Measurements from ENCODE around the gene KRTAP20-2. TPM values are rescaled to one million over a fixed set of nuclear protein-coding genes. Genes with fewer than 3 reads are reported as not detected.

The KRTAP20-2 gene
- total and polyA plus RNA-seq, 10 of the 15 experiments (the other 5 are each of a cell fraction or from before 2014, with no cell fraction given) = not detected

Small RNAs within 50 kb of the gene (small RNA-seq; reads per million reads assigned to genes)
- gene KRTAP20-1 (not detected), gene KRTAP20-3 (not detected), gene KRTAP20-4 (not detected), gene KRTAP22-1 (not detected), gene KRTAP22-2 (not detected)

Other genes with a start within 250 kb of the KRTAP20-2 start
Only the 7 nearest of the 25 such genes appear.
- gene KRTAP6-3, start 42.8 kb upstream of the KRTAP20-2 start, total RNA-seq (2014; rRNA removed) = not detected in 2 replicates
- gene KRTAP6-3, start 42.8 kb upstream of the KRTAP20-2 start, total RNA-seq (2014; rRNA removed; fragmentation: Illumina TruSeq; extraction: Trizol) = not detected in 2 replicates
- gene KRTAP6-3, start 42.8 kb upstream of the KRTAP20-2 start, total RNA-seq (2021) = not detected in 2 replicates
- not detected in 2 replicates for gene KRTAP6-3, start 42.8 kb upstream of the KRTAP20-2 start, polyA plus RNA-seq (2011; rRNA removed)
- gene KRTAP6-3, start 42.8 kb upstream of the KRTAP20-2 start, polyA plus RNA-seq (2014; fragmentation: Illumina TruSeq; extraction: Trizol) = not detected in 2 replicates
- gene KRTAP6-3, start 42.8 kb upstream of the KRTAP20-2 start, polyA plus RNA-seq (2014; fragmentation: Nextera tagmentation; extraction: Ambion mirVana) = not detected
- gene KRTAP6-3, start 42.8 kb upstream of the KRTAP20-2 start, polyA plus RNA-seq (2014; rRNA removed) = not detected in 2 replicates
- not detected for gene KRTAP6-3, start 42.8 kb upstream of the KRTAP20-2 start, polyA plus RNA-seq (2016; fragmentation: Nextera tagmentation; extraction: Ambion mirVana)
- not detected in 2 replicates for gene KRTAP6-2, start 36.3 kb upstream of the KRTAP20-2 start, total RNA-seq (2014; rRNA removed)
- gene KRTAP6-2, start 36.3 kb upstream of the KRTAP20-2 start, total RNA-seq (2014; rRNA removed; fragmentation: Illumina TruSeq; extraction: Trizol) = not detected in 2 replicates
- not detected in 2 replicates for gene KRTAP6-2, start 36.3 kb upstream of the KRTAP20-2 start, total RNA-seq (2021)
- gene KRTAP6-2, start 36.3 kb upstream of the KRTAP20-2 start, polyA plus RNA-seq (2011; rRNA removed) = not detected in 2 replicates
- gene KRTAP6-2, start 36.3 kb upstream of the KRTAP20-2 start, polyA plus RNA-seq (2014; fragmentation: Illumina TruSeq; extraction: Trizol) = not detected in 2 replicates
- gene KRTAP6-2, start 36.3 kb upstream of the KRTAP20-2 start, polyA plus RNA-seq (2014; fragmentation: Nextera tagmentation; extraction: Ambion mirVana) = not detected
- not detected in 2 replicates for gene KRTAP6-2, start 36.3 kb upstream of the KRTAP20-2 start, polyA plus RNA-seq (2014; rRNA removed)
- not detected for gene KRTAP6-2, start 36.3 kb upstream of the KRTAP20-2 start, polyA plus RNA-seq (2016; fragmentation: Nextera tagmentation; extraction: Ambion mirVana)
- gene KRTAP22-1, start 34.1 kb upstream of the KRTAP20-2 start, total RNA-seq (2014; rRNA removed) = not detected in 2 replicates
- not detected in 2 replicates for gene KRTAP22-1, start 34.1 kb upstream of the KRTAP20-2 start, total RNA-seq (2014; rRNA removed; fragmentation: Illumina TruSeq; extraction: Trizol)
- gene KRTAP22-1, start 34.1 kb upstream of the KRTAP20-2 start, total RNA-seq (2021) = not detected in 2 replicates
- gene KRTAP22-1, start 34.1 kb upstream of the KRTAP20-2 start, polyA plus RNA-seq (2011; rRNA removed) = not detected in 2 replicates
- gene KRTAP22-1, start 34.1 kb upstream of the KRTAP20-2 start, polyA plus RNA-seq (2014; fragmentation: Illumina TruSeq; extraction: Trizol) = not detected in 2 replicates
- not detected for gene KRTAP22-1, start 34.1 kb upstream of the KRTAP20-2 start, polyA plus RNA-seq (2014; fragmentation: Nextera tagmentation; extraction: Ambion mirVana)
- gene KRTAP22-1, start 34.1 kb upstream of the KRTAP20-2 start, polyA plus RNA-seq (2014; rRNA removed) = not detected in 2 replicates
- not detected for gene KRTAP22-1, start 34.1 kb upstream of the KRTAP20-2 start, polyA plus RNA-seq (2016; fragmentation: Nextera tagmentation; extraction: Ambion mirVana)
- gene KRTAP6-1, start 21.3 kb upstream of the KRTAP20-2 start, total RNA-seq (2014; rRNA removed) = not detected in 2 replicates
- gene KRTAP6-1, start 21.3 kb upstream of the KRTAP20-2 start, total RNA-seq (2014; rRNA removed; fragmentation: Illumina TruSeq; extraction: Trizol) = not detected in 2 replicates
- gene KRTAP6-1, start 21.3 kb upstream of the KRTAP20-2 start, total RNA-seq (2021) = not detected in 2 replicates
- 0.16 and 0.35 TPM in 2 replicates for gene KRTAP6-1, start 21.3 kb upstream of the KRTAP20-2 start, polyA plus RNA-seq (2011; rRNA removed)
- not detected in 2 replicates for gene KRTAP6-1, start 21.3 kb upstream of the KRTAP20-2 start, polyA plus RNA-seq (2014; fragmentation: Illumina TruSeq; extraction: Trizol)
- gene KRTAP6-1, start 21.3 kb upstream of the KRTAP20-2 start, polyA plus RNA-seq (2014; fragmentation: Nextera tagmentation; extraction: Ambion mirVana) = not detected
- not detected in 2 replicates for gene KRTAP6-1, start 21.3 kb upstream of the KRTAP20-2 start, polyA plus RNA-seq (2014; rRNA removed)
- not detected for gene KRTAP6-1, start 21.3 kb upstream of the KRTAP20-2 start, polyA plus RNA-seq (2016; fragmentation: Nextera tagmentation; extraction: Ambion mirVana)
- not detected in 2 replicates for gene KRTAP20-1, start 18.8 kb upstream of the KRTAP20-2 start, total RNA-seq (2014; rRNA removed)
- not detected in 2 replicates for gene KRTAP20-1, start 18.8 kb upstream of the KRTAP20-2 start, total RNA-seq (2014; rRNA removed; fragmentation: Illumina TruSeq; extraction: Trizol)
- gene KRTAP20-1, start 18.8 kb upstream of the KRTAP20-2 start, total RNA-seq (2021) = not detected in 2 replicates
- not detected in 2 replicates for gene KRTAP20-1, start 18.8 kb upstream of the KRTAP20-2 start, polyA plus RNA-seq (2011; rRNA removed)
- gene KRTAP20-1, start 18.8 kb upstream of the KRTAP20-2 start, polyA plus RNA-seq (2014; fragmentation: Illumina TruSeq; extraction: Trizol) = not detected in 2 replicates
- not detected for gene KRTAP20-1, start 18.8 kb upstream of the KRTAP20-2 start, polyA plus RNA-seq (2014; fragmentation: Nextera tagmentation; extraction: Ambion mirVana)
- not detected in 2 replicates for gene KRTAP20-1, start 18.8 kb upstream of the KRTAP20-2 start, polyA plus RNA-seq (2014; rRNA removed)
- not detected for gene KRTAP20-1, start 18.8 kb upstream of the KRTAP20-2 start, polyA plus RNA-seq (2016; fragmentation: Nextera tagmentation; extraction: Ambion mirVana)
- gene KRTAP20-4, start 14.6 kb upstream of the KRTAP20-2 start, total RNA-seq (2014; rRNA removed) = not detected in 2 replicates
- not detected in 2 replicates for gene KRTAP20-4, start 14.6 kb upstream of the KRTAP20-2 start, total RNA-seq (2014; rRNA removed; fragmentation: Illumina TruSeq; extraction: Trizol)
- gene KRTAP20-4, start 14.6 kb upstream of the KRTAP20-2 start, total RNA-seq (2021) = not detected in 2 replicates
- not detected in 2 replicates for gene KRTAP20-4, start 14.6 kb upstream of the KRTAP20-2 start, polyA plus RNA-seq (2011; rRNA removed)
- gene KRTAP20-4, start 14.6 kb upstream of the KRTAP20-2 start, polyA plus RNA-seq (2014; fragmentation: Illumina TruSeq; extraction: Trizol) = not detected in 2 replicates
- gene KRTAP20-4, start 14.6 kb upstream of the KRTAP20-2 start, polyA plus RNA-seq (2014; fragmentation: Nextera tagmentation; extraction: Ambion mirVana) = not detected
- not detected in 2 replicates for gene KRTAP20-4, start 14.6 kb upstream of the KRTAP20-2 start, polyA plus RNA-seq (2014; rRNA removed)
- not detected for gene KRTAP20-4, start 14.6 kb upstream of the KRTAP20-2 start, polyA plus RNA-seq (2016; fragmentation: Nextera tagmentation; extraction: Ambion mirVana)
- gene KRTAP20-3, start 7.7 kb downstream of the KRTAP20-2 start, total RNA-seq (2014; rRNA removed) = not detected in 2 replicates
- gene KRTAP20-3, start 7.7 kb downstream of the KRTAP20-2 start, total RNA-seq (2014; rRNA removed; fragmentation: Illumina TruSeq; extraction: Trizol) = not detected in 2 replicates
- gene KRTAP20-3, start 7.7 kb downstream of the KRTAP20-2 start, total RNA-seq (2021) = not detected in 2 replicates
- not detected in 2 replicates for gene KRTAP20-3, start 7.7 kb downstream of the KRTAP20-2 start, polyA plus RNA-seq (2011; rRNA removed)
- gene KRTAP20-3, start 7.7 kb downstream of the KRTAP20-2 start, polyA plus RNA-seq (2014; fragmentation: Illumina TruSeq; extraction: Trizol) = not detected in 2 replicates
- gene KRTAP20-3, start 7.7 kb downstream of the KRTAP20-2 start, polyA plus RNA-seq (2014; fragmentation: Nextera tagmentation; extraction: Ambion mirVana) = not detected
- not detected in 2 replicates for gene KRTAP20-3, start 7.7 kb downstream of the KRTAP20-2 start, polyA plus RNA-seq (2014; rRNA removed)
- not detected for gene KRTAP20-3, start 7.7 kb downstream of the KRTAP20-2 start, polyA plus RNA-seq (2016; fragmentation: Nextera tagmentation; extraction: Ambion mirVana)